ENCODE measurements around the gene HDGFL1. TPM values are rescaled to one million over a fixed set of nuclear protein-coding genes. Genes with fewer than 3 reads are reported as not detected.

HDGFL1 gene
- polyA plus RNA-seq, 4 donors, result not detected

DNA sequence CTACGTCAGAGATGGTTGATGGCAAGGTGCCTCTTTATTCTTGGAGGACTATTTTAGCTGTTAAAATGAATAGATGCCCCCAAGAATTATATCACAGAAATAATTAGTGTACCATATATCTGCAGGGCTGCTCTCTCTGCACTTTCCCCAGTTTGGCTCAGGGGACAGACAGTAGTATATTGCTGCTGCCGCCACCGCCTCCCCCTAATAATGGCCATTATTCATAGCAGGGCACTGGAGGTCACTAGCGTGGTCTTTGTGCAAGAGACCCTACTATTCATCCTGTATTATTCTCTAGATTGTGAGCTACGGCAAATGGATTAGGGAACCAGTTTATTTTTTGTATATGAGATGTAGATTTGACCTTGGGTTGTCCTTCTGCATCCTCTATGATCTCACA lies 11.0 kb downstream of the HDGFL1 start:
- FAIRE-seq (no peak), DNase-seq (no peak)
- Histone ChIP-seq H3K9me3 (ENCODE audit: control insufficient read depth in 2 of 2, insufficient read depth in 1 of 2, low read depth in 1 of 2, low read length in 1 of 2) (no peaks in the 10 kb centered on the region), H3K4me3 (ENCODE audit: low read depth in 1 of 3, low read length in 3 of 3) (no peak overlapping the region), H3K27me3 (ENCODE audit: control insufficient read depth in 3 of 3, insufficient read depth in 3 of 3, low read length in 3 of 3) (no peaks in the 10 kb centered on the region), H3K4me1 (ENCODE audit: control insufficient read depth in 3 of 3, insufficient read depth in 2 of 3, low read depth in 1 of 3, low read length in 2 of 3) (no peaks in the 10 kb centered on the region), H3K36me3 (ENCODE audit: control insufficient read depth in 3 of 3, insufficient read depth in 2 of 3, low read depth in 1 of 3, low read length in 3 of 3) (no peaks in the 10 kb centered on the region), H3K27ac (ENCODE audit: low read depth in 1 of 3, low read length in 2 of 3) (no peak overlapping the region)
- 91 to 94% (median 93%) methylated on average over 5 of the region's 5 CpGs for WGBS, 3 donors

DNA sequence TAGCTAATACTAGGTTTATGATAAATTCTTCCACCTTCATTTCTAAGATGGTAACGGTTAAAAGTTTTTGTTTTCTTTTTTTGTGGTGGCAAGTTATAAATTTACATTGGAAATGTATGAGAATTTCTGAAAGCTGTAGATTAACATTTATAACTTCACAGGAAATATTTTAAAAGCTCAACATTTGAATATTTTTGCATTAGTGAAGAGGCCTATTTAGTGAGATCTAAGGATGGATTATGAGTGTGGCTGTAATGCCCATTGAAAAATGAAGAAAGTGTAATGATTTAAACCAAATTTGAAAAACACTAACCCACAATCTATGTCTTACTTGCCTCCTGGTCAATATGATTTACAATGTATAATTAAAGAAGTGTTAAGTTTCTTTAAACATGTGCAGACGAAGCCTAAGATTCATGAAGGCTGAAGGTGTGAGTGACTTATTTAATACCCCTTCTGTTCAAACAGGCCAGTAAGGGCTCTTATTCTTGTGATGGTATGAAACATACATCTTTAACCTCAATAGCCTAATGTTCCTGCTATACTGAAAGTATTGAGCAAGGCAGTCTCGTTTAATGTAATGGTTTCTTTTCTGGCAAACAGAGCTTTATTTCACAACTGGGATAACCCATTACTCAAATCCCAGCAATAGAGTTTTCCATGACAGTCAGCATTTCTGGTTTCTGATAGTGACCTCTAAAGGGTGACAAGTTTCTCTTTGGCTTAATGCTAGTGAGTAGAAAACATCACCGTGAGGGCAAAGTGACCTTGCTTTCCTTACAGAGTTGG lies 13.2 kb downstream of the HDGFL1 start:
- DNase-seq (peak in 1 of 2 donors; percentile 7), FAIRE-seq (peak; percentile 47)
- WGBS, 3 donors, result 74 to 80% (median 79%) methylated on average over 4 of the region's 4 CpGs
- H3K4me1 ChIP-seq (ENCODE audit: control insufficient read depth in 3 of 3, insufficient read depth in 2 of 3, low read depth in 1 of 3, low read length in 2 of 3), result no peaks in the 10 kb centered on the region
- H3K9me3 ChIP-seq (ENCODE audit: control insufficient read depth in 2 of 2, insufficient read depth in 1 of 2, low read depth in 1 of 2, low read length in 1 of 2), result no peaks in the 10 kb centered on the region
- H3K36me3 ChIP-seq (ENCODE audit: control insufficient read depth in 3 of 3, insufficient read depth in 2 of 3, low read depth in 1 of 3, low read length in 3 of 3), result no peaks in the 10 kb centered on the region
- H3K4me3 ChIP-seq (ENCODE audit: low read depth in 1 of 3, low read length in 3 of 3), result no peak overlapping the region
- H3K27me3 ChIP-seq (ENCODE audit: control insufficient read depth in 3 of 3, insufficient read depth in 3 of 3, low read length in 3 of 3), result no peaks in the 10 kb centered on the region
- no peak overlapping the region for H3K27ac ChIP-seq (ENCODE audit: low read depth in 1 of 3, low read length in 2 of 3)

DNA sequence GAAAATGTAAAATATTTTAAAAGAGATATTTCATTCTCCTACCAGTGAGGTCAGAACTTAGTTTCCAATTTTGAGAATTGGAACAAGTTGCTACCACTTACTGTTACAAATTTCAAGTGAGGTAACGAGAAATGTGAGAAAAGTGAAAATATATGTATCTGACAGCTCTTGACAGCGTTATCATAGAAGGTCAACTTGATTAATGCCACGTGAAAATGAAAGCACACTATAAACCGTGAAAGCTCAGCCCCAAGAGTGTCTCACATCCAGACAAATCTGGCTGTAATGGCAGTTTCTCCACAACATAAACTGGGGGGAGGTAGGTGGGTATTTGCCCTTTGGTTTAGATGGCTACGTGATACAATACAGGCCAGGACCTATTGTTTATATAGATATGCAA lies 13.9 kb downstream of the HDGFL1 start:
- Histone ChIP-seq H3K27ac (ENCODE audit: low read depth in 1 of 3, low read length in 2 of 3) (no peak overlapping the region), H3K4me3 (ENCODE audit: low read depth in 1 of 3, low read length in 3 of 3) (no peak overlapping the region), H3K4me1 (ENCODE audit: control insufficient read depth in 3 of 3, insufficient read depth in 2 of 3, low read depth in 1 of 3, low read length in 2 of 3) (no peaks in the 10 kb centered on the region), H3K27me3 (ENCODE audit: control insufficient read depth in 3 of 3, insufficient read depth in 3 of 3, low read length in 3 of 3) (no peaks in the 10 kb centered on the region), H3K36me3 (ENCODE audit: control insufficient read depth in 3 of 3, insufficient read depth in 2 of 3, low read depth in 1 of 3, low read length in 3 of 3) (no peaks in the 10 kb centered on the region), H3K9me3 (ENCODE audit: control insufficient read depth in 2 of 2, insufficient read depth in 1 of 2, low read depth in 1 of 2, low read length in 1 of 2) (no peaks in the 10 kb centered on the region)
- 57 to 76% (median 68%) methylated on average over 5 of the region's 5 CpGs for WGBS, 3 donors
- FAIRE-seq (no peak), DNase-seq (no peak)

DNA sequence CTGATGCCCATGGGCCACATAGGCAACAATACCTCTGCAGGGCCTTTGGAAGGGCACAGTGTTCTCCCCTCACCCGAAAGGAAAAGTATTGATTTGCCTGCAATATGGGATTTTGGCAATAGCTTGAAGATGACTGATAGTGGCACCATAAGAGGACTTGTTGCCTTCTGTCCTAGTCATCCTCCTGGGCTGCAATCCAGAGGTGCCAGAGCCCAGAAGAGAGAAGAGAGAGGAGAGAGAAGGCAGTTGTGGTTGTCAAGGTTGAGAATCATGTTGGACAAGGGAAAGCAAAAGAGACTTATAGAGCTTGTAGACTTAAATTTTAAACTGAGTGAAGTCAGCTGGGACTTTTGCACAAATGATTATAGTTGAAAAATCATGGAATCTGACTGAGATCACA lies 14.6 kb downstream of the HDGFL1 start:
- Histone ChIP-seq H3K4me1 (ENCODE audit: control insufficient read depth in 3 of 3, insufficient read depth in 2 of 3, low read depth in 1 of 3, low read length in 2 of 3) (no peaks in the 10 kb centered on the region), H3K4me3 (ENCODE audit: low read depth in 1 of 3, low read length in 3 of 3) (no peak overlapping the region), H3K27me3 (ENCODE audit: control insufficient read depth in 3 of 3, insufficient read depth in 3 of 3, low read length in 3 of 3) (no peaks in the 10 kb centered on the region), H3K36me3 (ENCODE audit: control insufficient read depth in 3 of 3, insufficient read depth in 2 of 3, low read depth in 1 of 3, low read length in 3 of 3) (no peaks in the 10 kb centered on the region), H3K27ac (ENCODE audit: low read depth in 1 of 3, low read length in 2 of 3) (no peak overlapping the region), H3K9me3 (ENCODE audit: control insufficient read depth in 2 of 2, insufficient read depth in 1 of 2, low read depth in 1 of 2, low read length in 1 of 2) (no peaks in the 10 kb centered on the region)
- WGBS, 3 donors, result 82 to 92% (median 85%) methylated on average over 1 of the region's 1 CpG
- DNase-seq (no peak), FAIRE-seq (no peak)

DNA sequence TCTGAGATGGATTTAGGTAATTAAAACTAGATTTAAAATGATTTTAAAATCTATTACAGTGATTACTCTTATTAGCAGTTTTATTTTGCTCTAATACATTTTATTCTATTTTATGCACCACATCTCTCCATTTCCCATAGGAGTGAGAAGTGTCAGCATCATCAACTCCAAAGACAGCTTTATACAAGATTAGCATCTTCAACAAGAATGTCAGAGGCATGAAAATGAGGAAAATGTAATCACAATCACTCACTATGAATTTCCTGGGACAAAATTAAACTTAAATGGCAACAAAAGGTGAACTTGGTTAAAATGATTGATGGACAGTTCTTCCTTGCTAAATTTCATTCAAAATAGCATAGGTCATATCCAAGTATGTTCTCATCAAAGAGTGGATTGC lies 19.8 kb downstream of the HDGFL1 start:
- no peak overlapping the region for H3K4me3 ChIP-seq (ENCODE audit: low read depth in 1 of 3, low read length in 3 of 3)
- no peak overlapping the region for H3K27ac ChIP-seq (ENCODE audit: low read depth in 1 of 3, low read length in 2 of 3)
- H3K9me3 ChIP-seq (ENCODE audit: control insufficient read depth in 2 of 2, insufficient read depth in 1 of 2, low read depth in 1 of 2, low read length in 1 of 2), result no peaks in the 10 kb centered on the region
- DNase-seq (no peak), FAIRE-seq (no peak)
- peaks cover 0 to 6% (median 0%) of the 10 kb centered on the region in 3 donors for H3K4me1 ChIP-seq (ENCODE audit: control insufficient read depth in 3 of 3, insufficient read depth in 2 of 3, low read depth in 1 of 3, low read length in 2 of 3)
- H3K27me3 ChIP-seq (ENCODE audit: control insufficient read depth in 3 of 3, insufficient read depth in 3 of 3, low read length in 3 of 3), result no peaks in the 10 kb centered on the region
- no peaks in the 10 kb centered on the region for H3K36me3 ChIP-seq (ENCODE audit: control insufficient read depth in 3 of 3, insufficient read depth in 2 of 3, low read depth in 1 of 3, low read length in 3 of 3)

DNA sequence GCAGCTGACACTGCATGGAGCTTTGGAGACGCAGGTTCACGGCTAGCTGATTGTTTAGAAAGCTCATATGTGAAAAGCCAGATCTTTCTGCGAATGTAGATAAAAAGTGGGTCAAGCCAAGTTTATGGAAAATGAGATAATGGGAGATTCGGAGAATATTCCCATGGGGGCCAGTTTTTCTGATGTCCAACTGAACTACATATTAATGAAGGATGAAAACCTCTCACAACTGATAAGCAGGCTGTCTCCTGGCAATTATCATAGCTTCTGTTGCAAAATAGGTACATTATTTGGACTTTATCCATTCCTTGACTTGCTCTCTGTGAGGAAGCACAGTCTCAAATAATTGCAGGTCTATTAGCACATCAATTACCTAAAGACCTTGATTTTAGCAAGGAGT lies 21.1 kb downstream of the HDGFL1 start:
- WGBS, 3 donors, result 25 to 41% (median 29%) methylated on average over 4 of the region's 4 CpGs
- H3K4me1 ChIP-seq (ENCODE audit: control insufficient read depth in 3 of 3, insufficient read depth in 2 of 3, low read depth in 1 of 3, low read length in 2 of 3), result peaks cover 0 to 6% (median 0%) of the 10 kb centered on the region in 3 donors
- H3K27me3 ChIP-seq (ENCODE audit: control insufficient read depth in 3 of 3, insufficient read depth in 3 of 3, low read length in 3 of 3), result no peaks in the 10 kb centered on the region
- DNase-seq (peak; percentile 37 to 44), FAIRE-seq (no peak)
- no peaks in the 10 kb centered on the region for H3K9me3 ChIP-seq (ENCODE audit: control insufficient read depth in 2 of 2, insufficient read depth in 1 of 2, low read depth in 1 of 2, low read length in 1 of 2)
- H3K4me3 ChIP-seq (ENCODE audit: low read depth in 1 of 3, low read length in 3 of 3), result no peak overlapping the region
- H3K36me3 ChIP-seq (ENCODE audit: control insufficient read depth in 3 of 3, insufficient read depth in 2 of 3, low read depth in 1 of 3, low read length in 3 of 3), result no peaks in the 10 kb centered on the region
- H3K27ac ChIP-seq (ENCODE audit: low read depth in 1 of 3, low read length in 2 of 3), result no peak overlapping the region

DNA sequence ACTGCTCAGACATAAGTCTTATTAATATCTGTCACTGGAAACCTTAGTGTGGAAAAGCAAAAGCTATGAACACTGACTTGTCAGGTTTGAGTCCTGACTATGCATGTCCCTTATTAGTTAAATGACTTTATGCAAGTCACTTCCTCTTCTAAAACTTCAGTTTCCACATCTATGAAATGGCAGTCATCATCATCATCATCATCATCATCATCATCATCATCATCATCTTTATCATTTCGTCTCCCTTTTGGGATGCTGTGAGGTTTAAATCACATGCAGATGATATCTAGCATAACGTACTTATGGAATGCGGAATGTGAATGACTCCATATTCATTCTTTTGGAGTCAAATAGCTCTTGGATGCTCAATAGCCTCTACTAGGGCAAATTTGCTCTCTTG lies 24.5 kb downstream of the HDGFL1 start:
- Histone ChIP-seq H3K9me3 (ENCODE audit: control insufficient read depth in 2 of 2, insufficient read depth in 1 of 2, low read depth in 1 of 2, low read length in 1 of 2) (no peaks in the 10 kb centered on the region), H3K4me3 (ENCODE audit: low read depth in 1 of 3, low read length in 3 of 3) (no peak overlapping the region), H3K27me3 (ENCODE audit: control insufficient read depth in 3 of 3, insufficient read depth in 3 of 3, low read length in 3 of 3) (no peaks in the 10 kb centered on the region), H3K27ac (ENCODE audit: low read depth in 1 of 3, low read length in 2 of 3) (no peak overlapping the region), H3K4me1 (ENCODE audit: control insufficient read depth in 3 of 3, insufficient read depth in 2 of 3, low read depth in 1 of 3, low read length in 2 of 3) (peaks cover 0 to 6% (median 0%) of the 10 kb centered on the region in 3 donors), H3K36me3 (ENCODE audit: control insufficient read depth in 3 of 3, insufficient read depth in 2 of 3, low read depth in 1 of 3, low read length in 3 of 3) (no peaks in the 10 kb centered on the region)
- no peak for FAIRE-seq
- no peak for DNase-seq
- 86 to 95% (median 92%) methylated on average over 3 of the region's 3 CpGs for WGBS, 3 donors

DNA sequence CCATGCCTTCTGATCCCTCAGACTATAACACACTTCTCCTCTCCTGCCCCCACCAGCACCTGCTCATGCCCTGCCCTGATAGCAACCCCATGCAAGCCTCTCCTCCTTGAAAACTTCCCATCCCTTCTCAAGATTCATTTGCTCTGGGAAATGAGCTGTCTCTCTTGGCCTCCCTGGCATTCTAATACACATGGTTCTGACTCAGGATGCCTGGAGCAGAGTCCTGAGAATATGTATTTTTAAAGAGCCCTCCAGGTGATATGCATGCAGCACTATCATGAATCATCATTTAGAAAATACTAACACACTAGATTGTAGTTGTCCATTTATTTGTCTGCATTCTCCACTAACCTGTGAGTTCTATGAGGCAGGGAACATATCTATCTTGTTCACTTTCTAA lies 26.6 kb downstream of the HDGFL1 start:
- Histone ChIP-seq H3K4me3 (ENCODE audit: low read depth in 1 of 3, low read length in 3 of 3) (no peak overlapping the region), H3K27ac (ENCODE audit: low read depth in 1 of 3, low read length in 2 of 3) (no peak overlapping the region), H3K36me3 (ENCODE audit: control insufficient read depth in 3 of 3, insufficient read depth in 2 of 3, low read depth in 1 of 3, low read length in 3 of 3) (no peaks in the 10 kb centered on the region), H3K4me1 (ENCODE audit: control insufficient read depth in 3 of 3, insufficient read depth in 2 of 3, low read depth in 1 of 3, low read length in 2 of 3) (no peaks in the 10 kb centered on the region), H3K27me3 (ENCODE audit: control insufficient read depth in 3 of 3, insufficient read depth in 3 of 3, low read length in 3 of 3) (no peaks in the 10 kb centered on the region), H3K9me3 (ENCODE audit: control insufficient read depth in 2 of 2, insufficient read depth in 1 of 2, low read depth in 1 of 2, low read length in 1 of 2) (no peaks in the 10 kb centered on the region)
- no peak for FAIRE-seq
- no peak for DNase-seq

DNA sequence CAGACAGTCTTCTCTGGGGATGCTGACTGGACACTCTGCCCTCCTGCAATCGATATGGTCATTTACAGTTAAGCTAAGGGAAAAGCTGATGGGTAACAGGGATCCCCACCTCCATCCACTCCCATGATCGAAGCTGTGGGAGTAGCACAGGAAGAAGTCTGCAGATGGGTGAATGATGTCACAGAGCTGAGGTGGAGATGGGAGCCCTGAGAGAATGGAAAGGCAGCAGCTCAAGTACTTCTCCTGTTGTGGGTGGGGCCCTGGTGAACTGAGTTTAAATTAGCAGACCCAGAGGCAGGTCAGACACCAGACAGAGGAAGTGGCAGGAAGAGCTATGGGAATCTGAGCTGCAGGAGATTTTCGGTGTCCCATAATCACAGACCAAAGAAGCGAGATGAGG lies 29.0 kb downstream of the HDGFL1 start:
- Histone ChIP-seq H3K36me3 (ENCODE audit: control insufficient read depth in 3 of 3, insufficient read depth in 2 of 3, low read depth in 1 of 3, low read length in 3 of 3) (no peaks in the 10 kb centered on the region), H3K27me3 (ENCODE audit: control insufficient read depth in 3 of 3, insufficient read depth in 3 of 3, low read length in 3 of 3) (no peaks in the 10 kb centered on the region), H3K4me3 (ENCODE audit: low read depth in 1 of 3, low read length in 3 of 3) (no peak overlapping the region), H3K9me3 (ENCODE audit: control insufficient read depth in 2 of 2, insufficient read depth in 1 of 2, low read depth in 1 of 2, low read length in 1 of 2) (peaks cover 0 to 3% of the 10 kb centered on the region in 2 donors), H3K27ac (ENCODE audit: low read depth in 1 of 3, low read length in 2 of 3) (no peak overlapping the region), H3K4me1 (ENCODE audit: control insufficient read depth in 3 of 3, insufficient read depth in 2 of 3, low read depth in 1 of 3, low read length in 2 of 3) (no peaks in the 10 kb centered on the region)
- WGBS, 3 donors, result 78 to 93% (median 86%) methylated on average over 4 of the region's 4 CpGs
- no peak for FAIRE-seq
- no peak for DNase-seq

Data from small intestine (tissue), 7 donors.